Mesenchymal stem cell (in vitro differentiated cells and primary cell): ENCODE data around the gene PAPPA.
A peak's percentile ranks its signal among the peaks of the same experiment; 100 is the strongest.

Experiments
- DNase-seq: peaks from one replicate; pipeline ENCODE4 v3.0.0-alpha.2; 2013
- H2AFZ ChIP-seq: one replicate; pipeline ENCODE4 v1.6.1; 2013; ENCODE audit warnings: low read depth, mild to moderate bottlenecking, control low read depth, inconsistent platforms, low read length, moderate library complexity
- H2AK5ac ChIP-seq: 2 replicates; pipeline ENCODE4 v1.6.1; 2013; ENCODE audit warnings: low read length, moderate library complexity, mild to moderate bottlenecking, inconsistent platforms; ENCODE audit not compliant: severe bottlenecking
- H2BK120ac ChIP-seq: one replicate; pipeline ENCODE4 v1.6.1; 2013; ENCODE audit warnings: low read depth, mild to moderate bottlenecking, inconsistent platforms, low read length, moderate library complexity
- H2BK12ac ChIP-seq, 2 experiments: one replicate each; pipeline ENCODE4 v1.6.1; 2013; ENCODE audit warnings: inconsistent platforms in 2 of 2, low read length in 2 of 2, mild to moderate bottlenecking in 2 of 2, moderate library complexity in 2 of 2, control low read depth in 1 of 2
- H2BK15ac ChIP-seq: one replicate; pipeline ENCODE4 v1.6.1; 2013; ENCODE audit warnings: mild to moderate bottlenecking, low read depth, inconsistent platforms; ENCODE audit not compliant: poor library complexity, severe bottlenecking
- H2BK5ac ChIP-seq: 2 replicates; pipeline ENCODE4 v1.6.1; 2013; ENCODE audit warnings: low read depth, mild to moderate bottlenecking, low read length, control low read depth, inconsistent platforms; ENCODE audit not compliant: poor library complexity, severe bottlenecking
- H3K14ac ChIP-seq, 2 experiments: one replicate each; pipeline ENCODE4 v1.6.1; 2013; ENCODE audit warnings: inconsistent platforms in 2 of 2, low read length in 2 of 2, control low read depth in 1 of 2, mild to moderate bottlenecking in 1 of 2, moderate library complexity in 1 of 2
- H3K18ac ChIP-seq, 2 experiments: one replicate each; pipeline ENCODE4 v1.6.1; 2013; ENCODE audit warnings: inconsistent platforms in 2 of 2, low read length in 2 of 2, control low read depth in 1 of 2, low read depth in 1 of 2, mild to moderate bottlenecking in 1 of 2
- H3K23ac ChIP-seq, 2 experiments: one replicate each; pipeline ENCODE4 v1.6.1; 2013; ENCODE audit warnings: inconsistent platforms in 2 of 2, low read length in 2 of 2, mild to moderate bottlenecking in 2 of 2, moderate library complexity in 2 of 2, control low read depth in 1 of 2
- H3K27ac ChIP-seq: 2 replicates; pipeline ENCODE4 v1.5.1; 2013; ENCODE audit warnings: mild to moderate bottlenecking, moderate library complexity, low read length, control low read depth, inconsistent platforms; ENCODE audit not compliant: poor library complexity, severe bottlenecking
- H3K27me3 ChIP-seq, 2 experiments: 2 replicates each; pipeline versions ENCODE4 v1.6.1 to v1.7.0; 2013; ENCODE audit warnings: low read length in 2 of 2, mild to moderate bottlenecking in 2 of 2, moderate library complexity in 2 of 2, control low read depth in 1 of 2, inconsistent platforms in 1 of 2; ENCODE audit not compliant: control insufficient read depth in 1 of 2, insufficient read depth in 1 of 2
- H3K36me3 ChIP-seq, 2 experiments: 2 replicates each; pipeline versions ENCODE4 v1.6.1 to v1.7.0; 2013; ENCODE audit warnings: low read length in 2 of 2, control low read depth in 1 of 2, inconsistent platforms in 1 of 2, low read depth in 1 of 2, mild to moderate bottlenecking in 1 of 2; ENCODE audit not compliant: insufficient read depth in 2 of 2, control insufficient read depth in 1 of 2
- H3K4ac ChIP-seq, 2 experiments: one replicate each; pipeline ENCODE4 v1.6.1; 2013; ENCODE audit warnings: inconsistent platforms in 2 of 2, low read length in 2 of 2, mild to moderate bottlenecking in 2 of 2, moderate library complexity in 2 of 2, control low read depth in 1 of 2, low read depth in 1 of 2
- H3K4me1 ChIP-seq: 2 replicates; pipeline ENCODE4 v1.6.1; 2013; ENCODE audit warnings: low read depth, low read length, control low read depth; ENCODE audit not compliant: control insufficient read depth, insufficient read depth
- H3K4me2 ChIP-seq: 2 replicates; pipeline ENCODE4 v1.6.1; 2013; ENCODE audit warnings: low read length, mild to moderate bottlenecking, inconsistent platforms; ENCODE audit not compliant: poor library complexity, severe bottlenecking
- H3K4me3 ChIP-seq, 2 experiments: 2 replicates each; pipeline versions ENCODE4 v1.5.1 to v1.7.0; 2013; ENCODE audit warnings: low read length in 2 of 2, mild to moderate bottlenecking in 2 of 2, control low read depth in 1 of 2, low read depth in 1 of 2; ENCODE audit not compliant: insufficient read depth in 1 of 2
- H3K79me1 ChIP-seq: replicated peaks from 2 replicates; pipeline ENCODE4 v1.6.1; 2013; ENCODE audit warnings: mild to moderate bottlenecking, control low read depth, low read length, inconsistent platforms; ENCODE audit not compliant: poor library complexity, severe bottlenecking
- H3K9ac ChIP-seq: 2 replicates; pipeline ENCODE4 v1.7.0; 2013; ENCODE audit warnings: mild to moderate bottlenecking, low read length, moderate library complexity
- H3K9me3 ChIP-seq: 2 replicates; pipeline ENCODE4 v1.7.0; 2013; ENCODE audit warnings: mild to moderate bottlenecking, low read length; ENCODE audit not compliant: control insufficient read depth
- H4K8ac ChIP-seq: one replicate; pipeline ENCODE4 v1.6.1; 2013; ENCODE audit warnings: inconsistent platforms, mild to moderate bottlenecking, low read length, moderate library complexity
- H4K91ac ChIP-seq: one replicate; pipeline ENCODE4 v1.6.1; 2013; ENCODE audit warnings: mild to moderate bottlenecking, low read length, inconsistent platforms
- WGBS: methylation state at CpG from one replicate; pipeline ENCODE4 v1.1.7; 2013; ENCODE audit warnings: mixed read lengths; 5-methylcytosine and 5-hydroxymethylcytosine counted together

Gene PAPPA

DNA sequence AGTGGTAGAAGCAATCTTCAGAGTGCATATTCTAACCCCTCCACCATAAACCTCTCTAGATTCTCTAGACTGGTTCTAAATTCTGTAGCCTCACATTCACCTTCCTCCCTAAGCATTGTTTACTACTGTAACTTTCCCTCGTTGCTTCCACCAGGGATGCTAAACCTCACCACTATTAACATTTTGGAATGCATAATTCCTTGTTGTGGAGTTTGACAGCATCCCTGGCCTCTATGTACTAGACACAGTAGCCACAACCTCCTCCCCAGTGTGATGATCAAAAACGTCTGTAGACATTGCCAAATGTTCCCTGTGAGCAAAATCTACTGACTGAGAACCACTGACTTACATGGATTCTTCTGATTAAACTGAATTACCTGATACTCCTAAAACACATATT lies 18.6 kb downstream of the PAPPA start:
- H3K18ac ChIP-seq: no peak overlapping the region
- H3K4ac ChIP-seq: no peak overlapping the region
- no peak overlapping the region for H2AFZ ChIP-seq
- peaks cover 0 to 66% of the 10 kb centered on the region in 2 experiments for H3K36me3 ChIP-seq
- H3K23ac ChIP-seq: no peak overlapping the region
- H3K9ac ChIP-seq: no peak overlapping the region
- 67% methylated on average over 2 of the region's 2 CpGs for WGBS
- no peak overlapping the region for H4K91ac ChIP-seq
- H2AK5ac ChIP-seq: no peak overlapping the region
- peaks cover 5% of the 10 kb centered on the region for H3K4me1 ChIP-seq
- no peak overlapping the region for H3K4me2 ChIP-seq
- no peak for DNase-seq
- H3K79me1 ChIP-seq: peaks cover 2% of the 10 kb centered on the region
- no peak overlapping the region for H2BK5ac ChIP-seq
- no peaks in the 10 kb centered on the region for H3K9me3 ChIP-seq
- no peak overlapping the region for H3K14ac ChIP-seq
- H3K27ac ChIP-seq: no peak overlapping the region
- H2BK12ac ChIP-seq: no peak overlapping the region
- H3K27me3 ChIP-seq: no peaks in the 10 kb centered on the region
- H2BK15ac ChIP-seq: no peak overlapping the region
- H4K8ac ChIP-seq: no peak overlapping the region
- no peak overlapping the region for H3K4me3 ChIP-seq
- no peak overlapping the region for H2BK120ac ChIP-seq

DNA sequence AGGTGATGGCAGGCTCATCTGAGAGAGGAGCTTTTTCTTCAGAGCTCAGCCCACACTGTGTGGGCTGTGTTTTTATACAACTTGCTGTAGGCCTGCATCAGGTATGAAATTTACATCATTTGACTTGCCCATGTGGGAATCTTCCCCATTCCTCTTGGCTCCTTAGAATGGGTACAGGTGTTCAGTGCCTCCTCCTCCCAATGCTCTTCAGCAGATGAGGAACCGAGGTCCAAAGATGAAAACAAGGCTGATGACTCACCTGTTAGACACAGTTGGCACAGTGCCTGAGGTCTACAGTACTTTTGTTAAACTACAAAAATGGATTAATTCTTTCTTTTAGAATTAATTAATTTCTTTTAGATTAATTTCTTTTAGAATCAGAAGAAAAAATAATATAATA lies 20.8 kb downstream of the PAPPA start:
- H3K27ac ChIP-seq: no peak overlapping the region
- no peak overlapping the region for H4K8ac ChIP-seq
- H3K23ac ChIP-seq: no peak overlapping the region
- H3K14ac ChIP-seq: peak overlapping the region in 1 of 2 experiments; percentile 81
- no peak overlapping the region for H2AFZ ChIP-seq
- H3K4me3 ChIP-seq: no peak overlapping the region
- H2AK5ac ChIP-seq: no peak overlapping the region
- H3K4me2 ChIP-seq: no peak overlapping the region
- 50% methylated on average over 1 of the region's 1 CpG for WGBS
- H4K91ac ChIP-seq: no peak overlapping the region
- H2BK5ac ChIP-seq: no peak overlapping the region
- H3K4me1 ChIP-seq: peaks cover 5% of the 10 kb centered on the region
- peaks cover 0 to 72% of the 10 kb centered on the region in 2 experiments for H3K36me3 ChIP-seq
- no peak overlapping the region for H3K9ac ChIP-seq
- H2BK15ac ChIP-seq: no peak overlapping the region
- peaks cover 3% of the 10 kb centered on the region for H3K79me1 ChIP-seq
- no peak overlapping the region for H2BK120ac ChIP-seq
- H3K4ac ChIP-seq: no peak overlapping the region
- H3K18ac ChIP-seq: peak overlapping the region in 1 of 2 experiments; percentile 49
- no peak for DNase-seq
- no peaks in the 10 kb centered on the region for H3K9me3 ChIP-seq
- H3K27me3 ChIP-seq: no peaks in the 10 kb centered on the region
- H2BK12ac ChIP-seq: peak overlapping the region in 1 of 2 experiments; percentile 63

DNA sequence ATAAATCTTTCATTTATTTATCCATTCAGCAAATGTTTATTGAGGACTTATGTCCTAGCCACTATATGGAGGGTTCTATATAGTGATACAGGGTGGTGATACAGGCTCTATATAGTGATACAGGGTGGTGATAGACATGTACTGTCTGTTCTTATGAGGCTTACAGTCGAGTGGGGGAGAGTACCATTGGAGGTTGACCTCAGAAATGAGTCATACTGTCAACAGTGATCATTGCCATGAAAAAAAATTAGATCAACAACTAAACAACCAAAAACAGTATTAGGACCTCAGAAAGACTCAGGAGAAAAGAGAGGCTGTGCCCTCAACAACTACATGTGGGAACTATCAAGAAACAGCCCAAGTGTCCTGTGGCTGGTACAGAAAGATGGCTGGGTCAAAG lies 22.0 kb downstream of the PAPPA start:
- WGBS: no CpG with 5 or more reads among the region's 1 CpG
- Histone ChIP-seq H2BK120ac (no peak overlapping the region), H3K79me1 (peaks cover 6% of the 10 kb centered on the region), H3K36me3 (peaks cover 0 to 75% of the 10 kb centered on the region in 2 experiments), H2AK5ac (no peak overlapping the region), H3K27ac (no peak overlapping the region), H3K4ac (no peak overlapping the region), H2BK5ac (no peak overlapping the region), H3K18ac (no peak overlapping the region), H3K4me1 (peaks cover 5% of the 10 kb centered on the region), H4K8ac (no peak overlapping the region), H3K9me3 (no peaks in the 10 kb centered on the region), H3K27me3 (no peaks in the 10 kb centered on the region), H3K9ac (no peak overlapping the region), H2BK12ac (no peak overlapping the region), H3K4me3 (no peak overlapping the region), H3K4me2 (no peak overlapping the region), H2BK15ac (no peak overlapping the region), H2AFZ (no peak overlapping the region), H3K23ac (no peak overlapping the region), H3K14ac (no peak overlapping the region), H4K91ac (no peak overlapping the region)
- DNase-seq: peak; percentile 70

DNA sequence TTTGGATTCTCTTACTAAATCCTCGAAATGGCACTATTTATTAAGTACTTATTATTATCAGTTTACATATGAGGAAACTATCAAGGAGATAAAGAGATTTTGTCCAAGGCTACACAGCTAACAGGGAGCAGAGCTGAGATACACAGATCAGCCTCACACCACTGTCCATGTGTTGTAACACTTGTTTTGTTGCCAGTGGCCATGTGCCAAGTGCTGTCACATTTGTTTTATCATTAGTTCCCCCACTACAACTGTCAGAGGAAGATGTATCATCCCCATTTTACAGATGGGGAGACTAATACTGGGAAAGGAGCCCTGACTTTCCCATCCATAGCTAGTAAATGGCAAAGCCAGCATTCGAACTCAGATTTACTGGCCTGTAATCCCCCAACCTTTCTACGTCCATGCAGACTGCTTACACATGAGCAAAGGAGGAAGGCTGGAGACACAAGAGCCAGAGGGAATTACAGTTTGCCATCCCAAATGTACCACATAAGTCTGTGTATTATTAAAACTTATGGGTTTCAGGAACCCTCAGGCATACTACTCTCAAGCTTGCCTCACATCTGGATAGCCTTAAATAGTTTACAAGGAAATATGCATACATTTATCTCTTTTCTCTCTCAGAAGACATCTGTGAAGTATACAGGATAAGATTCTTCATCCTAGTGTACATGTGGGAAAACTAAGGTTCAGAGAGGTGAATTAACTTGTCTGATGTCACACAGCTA lies 25.1 kb downstream of the PAPPA start:
- no peak for DNase-seq
- Histone ChIP-seq H3K4me3 (no peak overlapping the region), H3K27me3 (no peaks in the 10 kb centered on the region), H3K14ac (no peak overlapping the region), H3K4me1 (peaks cover 5% of the 10 kb centered on the region), H3K18ac (no peak overlapping the region), H2BK5ac (no peak overlapping the region), H3K27ac (no peak overlapping the region), H3K36me3 (peaks cover 0 to 56% of the 10 kb centered on the region in 2 experiments), H4K91ac (no peak overlapping the region), H3K4ac (no peak overlapping the region), H3K79me1 (peaks cover 6% of the 10 kb centered on the region), H3K23ac (no peak overlapping the region), H2BK15ac (no peak overlapping the region), H2BK12ac (no peak overlapping the region), H4K8ac (no peak overlapping the region), H3K4me2 (no peak overlapping the region), H3K9ac (no peak overlapping the region), H2BK120ac (no peak overlapping the region), H2AFZ (no peak overlapping the region), H3K9me3 (no peaks in the 10 kb centered on the region), H2AK5ac (no peak overlapping the region)
- no CpG with 5 or more reads among the region's 3 CpGs for WGBS
